HS-27A (cell line): Measurements from ENCODE around the gene BCL10.

Source experiments
- DNase-seq: peaks from one replicate; pipeline ENCODE4 v3.0.0-alpha.2; 2012; ENCODE audit warnings: low read depth, missing footprints

The BCL10 gene

DNA sequence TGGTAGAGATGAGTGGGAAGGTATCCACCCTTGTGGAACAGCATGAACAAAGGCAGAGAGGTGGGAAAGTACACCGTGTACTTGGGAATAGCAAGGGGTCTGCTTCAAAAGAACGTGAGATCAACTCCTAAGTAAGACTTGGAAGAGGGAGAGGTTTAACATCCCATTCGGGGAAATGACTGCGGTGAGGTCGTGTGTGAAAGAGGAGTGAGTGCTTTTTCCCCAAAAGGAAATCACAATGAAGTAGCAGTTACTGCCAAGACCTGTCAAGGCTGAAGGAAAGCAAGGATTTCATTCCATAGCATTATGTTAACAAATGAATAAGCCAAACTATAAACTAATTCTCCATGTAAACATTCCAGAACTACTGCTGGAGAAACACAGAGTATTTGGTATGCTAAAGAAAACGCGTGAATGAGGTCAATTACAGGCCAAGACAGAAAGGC is 55.7 kb downstream of the BCL10 start:
- no peak for DNase-seq

DNA sequence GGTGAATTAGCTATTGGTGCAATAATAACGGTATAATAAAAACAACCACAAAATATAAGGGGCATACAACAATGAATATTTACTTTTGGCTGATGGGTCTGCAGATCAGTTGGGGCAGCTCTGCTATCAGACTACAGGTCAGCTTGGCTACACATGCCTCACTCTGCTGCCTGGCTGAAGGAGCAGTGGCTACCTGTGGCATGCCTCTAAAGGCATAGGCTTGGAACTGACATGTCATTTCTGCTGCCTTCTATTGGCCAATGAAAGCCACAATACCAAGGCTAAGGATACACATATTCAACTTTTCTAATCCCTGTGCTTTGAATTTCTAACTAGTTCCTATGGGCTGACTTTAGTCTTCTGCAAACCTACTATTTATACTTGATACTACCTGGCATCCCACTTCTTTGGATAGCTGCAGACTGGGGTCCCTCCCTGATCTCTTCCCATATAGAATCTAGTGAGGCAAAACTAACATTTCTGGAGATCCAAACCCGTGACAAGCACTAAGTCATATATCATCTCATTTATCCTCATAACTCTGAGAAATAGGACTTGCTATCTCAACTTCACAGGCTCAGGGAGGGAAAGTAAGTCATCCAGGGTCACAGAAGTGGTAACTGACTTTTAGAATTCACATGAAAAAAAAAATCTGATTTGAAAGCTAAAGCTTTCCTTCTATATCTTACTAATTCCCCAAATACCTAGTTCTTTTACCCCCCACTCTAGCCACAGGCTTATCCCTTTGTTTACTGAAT is 56.4 kb downstream of the BCL10 start:
- DNase-seq, result no peak

DNA sequence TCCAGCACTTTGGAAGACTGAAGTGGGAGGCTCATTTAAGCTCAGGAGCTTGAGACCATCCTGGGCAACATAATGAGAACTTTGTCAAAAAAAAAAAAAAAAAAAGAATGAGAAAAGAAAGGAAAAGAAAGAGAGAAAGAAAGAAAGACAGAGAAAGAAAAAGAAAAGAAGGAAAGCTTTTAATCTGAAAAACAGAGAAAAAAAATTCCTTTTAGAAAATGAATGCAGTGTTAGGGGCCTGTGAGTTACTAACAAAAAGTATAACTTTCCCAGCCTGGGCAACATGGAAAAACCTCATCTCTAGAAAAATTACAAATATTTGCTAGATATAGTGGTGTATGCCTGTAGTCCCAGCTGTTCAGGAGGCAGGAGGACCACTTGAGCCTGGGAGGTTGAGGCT is 59.7 kb downstream of the BCL10 start:
- no peak for DNase-seq
